ENCODE measurements around the gene TNRC6C. TPM values are rescaled to one million over a fixed set of nuclear protein-coding genes. Genes with fewer than 3 reads are reported as not detected.

Gene TNRC6C
- total and polyA plus RNA-seq, 4 donors = 2.2 to 25.9 (median 13.8) TPM

- H3K9me3 ChIP-seq (ENCODE audit: control insufficient read depth in 4 of 4, insufficient read depth in 3 of 4, low read length in 3 of 4) = no peaks in the 10 kb centered on the region
- TF ChIP-seq CTCF (IDR thresholded peaks at IDR 0.05; ENCODE audit: control extremely low read depth, extremely low read depth) = no peak
- H3K27ac ChIP-seq (ENCODE audit: low read depth in 1 of 2, low read length in 1 of 2) = no peak overlapping the region
- H3K36me3 ChIP-seq (ENCODE audit: control insufficient read depth in 4 of 4, insufficient read depth in 4 of 4, low read length in 4 of 4) = no peaks in the 10 kb centered on the region
- peaks cover 0 to 16% (median 0%) of the 10 kb centered on the region in 5 donors for H3K4me1 ChIP-seq (ENCODE audit: control insufficient read depth in 5 of 5, insufficient read depth in 5 of 5, low read length in 5 of 5)
- ATAC-seq (ENCODE audit: insufficient read depth, low FRiP score) (no peak), DNase-seq (no peak)
- no peak overlapping the region for H3K9ac ChIP-seq (ENCODE audit: insufficient read depth in 1 of 2, low read length in 2 of 2)
- WGBS, 2 donors = 75 to 79% methylated on average over 6 of the region's 6 CpGs
- peaks cover 0 to 2% (median 0%) of the 10 kb centered on the region in 3 donors for H3K27me3 ChIP-seq (ENCODE audit: control insufficient read depth in 3 of 3, insufficient read depth in 3 of 3, low read length in 2 of 3)
- H3K4me3 ChIP-seq = no peak overlapping the region
These were observed 29.3 kb upstream of the TNRC6C start for GRCh38 chr17:77929180-77929564.

GRCh38 chr17:77929871-77930436, 28.5 kb upstream of the TNRC6C start:
- Histone ChIP-seq H3K36me3 (ENCODE audit: control insufficient read depth in 4 of 4, insufficient read depth in 4 of 4, low read length in 4 of 4) (no peaks in the 10 kb centered on the region), H3K9ac (ENCODE audit: insufficient read depth in 1 of 2, low read length in 2 of 2) (no peak overlapping the region), H3K4me3 (no peak overlapping the region), H3K27ac (ENCODE audit: low read depth in 1 of 2, low read length in 1 of 2) (no peak overlapping the region), H3K27me3 (ENCODE audit: control insufficient read depth in 3 of 3, insufficient read depth in 3 of 3, low read length in 2 of 3) (peaks cover 0 to 2% (median 0%) of the 10 kb centered on the region in 3 donors), H3K9me3 (ENCODE audit: control insufficient read depth in 4 of 4, insufficient read depth in 3 of 4, low read length in 3 of 4) (no peaks in the 10 kb centered on the region), H3K4me1 (ENCODE audit: control insufficient read depth in 5 of 5, insufficient read depth in 5 of 5, low read length in 5 of 5) (peaks cover 0 to 9% (median 0%) of the 10 kb centered on the region in 5 donors)
- ATAC-seq (ENCODE audit: insufficient read depth, low FRiP score) (no peak), DNase-seq (no peak)
- TF ChIP-seq CTCF (IDR thresholded peaks at IDR 0.05; ENCODE audit: control extremely low read depth, extremely low read depth) = no peak
- 91 to 93% methylated on average over 14 of the region's 14 CpGs for WGBS, 2 donors

GRCh38 chr17:77930780-77931768, 27.4 kb upstream of the TNRC6C start:
- WGBS, 2 donors = 49 to 51% methylated on average over 24 of the region's 24 CpGs
- Histone ChIP-seq H3K36me3 (ENCODE audit: control insufficient read depth in 4 of 4, insufficient read depth in 4 of 4, low read length in 4 of 4) (no peaks in the 10 kb centered on the region), H3K4me1 (ENCODE audit: control insufficient read depth in 5 of 5, insufficient read depth in 5 of 5, low read length in 5 of 5) (peaks cover 0 to 12% (median 0%) of the 10 kb centered on the region in 5 donors), H3K9me3 (ENCODE audit: control insufficient read depth in 4 of 4, insufficient read depth in 3 of 4, low read length in 3 of 4) (no peaks in the 10 kb centered on the region), H3K9ac (ENCODE audit: insufficient read depth in 1 of 2, low read length in 2 of 2) (no peak overlapping the region), H3K27ac (ENCODE audit: low read depth in 1 of 2, low read length in 1 of 2) (no peak overlapping the region), H3K27me3 (ENCODE audit: control insufficient read depth in 3 of 3, insufficient read depth in 3 of 3, low read length in 2 of 3) (peaks cover 0 to 3% (median 0%) of the 10 kb centered on the region in 3 donors), H3K4me3 (no peak overlapping the region)
- TF ChIP-seq CTCF (IDR thresholded peaks at IDR 0.05; ENCODE audit: control extremely low read depth, extremely low read depth) = no peak
- no peak for ATAC-seq (ENCODE audit: insufficient read depth, low FRiP score)
- DNase-seq = peak; percentile 28 to 39 (median 34)

Measured in lung (tissue), 12 donors.